PFSK-1 (cell line): ENCODE results near the gene DLG4.

Source experiments
- POLR2AphosphoS5 ChIP-seq: IDR thresholded peaks from 2 replicates; pipeline ENCODE4 v1.6.1; 2012; ENCODE audit warnings: low read depth, mild to moderate bottlenecking, control low read depth, low read length, moderate library complexity
- REST ChIP-seq, 2 experiments: IDR thresholded peaks; 2 replicates each; pipeline versions ENCODE4 v1.6.1 to v1.8.0; 2011 to 2012; ENCODE audit warnings: low read depth in 2 of 2, low read length in 2 of 2, control low read depth in 1 of 2, inconsistent platforms in 1 of 2, mild to moderate bottlenecking in 1 of 2, moderate library complexity in 1 of 2; ENCODE audit not compliant: insufficient read depth in 1 of 2
- SIN3A ChIP-seq: IDR thresholded peaks from 2 replicates; pipeline ENCODE4 v1.6.1; 2012; ENCODE audit warnings: mild to moderate bottlenecking, low read length, moderate library complexity, borderline replicate concordance; ENCODE audit not compliant: insufficient read depth
- TAF1 ChIP-seq: IDR thresholded peaks from 2 replicates; pipeline ENCODE4 v1.6.1; 2012; ENCODE audit warnings: low read length, control low read depth, borderline replicate concordance; ENCODE audit not compliant: insufficient read depth

GRCh38 chr17:7243453-7243729, 23.8 kb upstream of the DLG4 start:
- TF ChIP-seq REST (IDR thresholded peaks at IDR 0.05; ENCODE audit: insufficient read depth in 1 of 2, low read depth in 2 of 2, low read length in 2 of 2) (no peak), POLR2AphosphoS5 (no peak), SIN3A (no peak), TAF1 (no peak)
